OCI-LY1 (cell line): Measurements from ENCODE around the gene HDAC10.
A peak's percentile ranks its signal among the peaks of the same experiment; 100 is the strongest.

Experiments used
- H2AFZ ChIP-seq: fragments of 200-600 bp; sonication (generic), shearing (Covaris generic); 2 replicates; pipeline ENCODE4 v1.6.0; 2014; ENCODE audit warnings: antibody characterized with exemption, mild to moderate bottlenecking, low read length
- H3F3A ChIP-seq: fragments of 200-600 bp; sonication (generic), shearing (Covaris generic); 2 replicates; pipeline ENCODE4 v1.6.0; 2014; ENCODE audit warnings: mild to moderate bottlenecking, antibody characterized with exemption, low read length, moderate library complexity; ENCODE audit not compliant: insufficient read depth
- H3K27ac ChIP-seq: fragments of 200-600 bp; sonication (generic); 2 replicates; pipeline ENCODE4 v1.5.1; 2014; ENCODE audit warnings: low read length, mixed run types, mild to moderate bottlenecking, low read depth; ENCODE audit not compliant: poor library complexity, severe bottlenecking
- H3K27me3 ChIP-seq: fragments of 200-600 bp; sonication (generic); 2 replicates; pipeline ENCODE4 v1.6.0; 2014; ENCODE audit warnings: antibody characterized with exemption, mild to moderate bottlenecking, low read length, moderate library complexity; ENCODE audit not compliant: insufficient read depth
- H3K36me3 ChIP-seq: fragments of 200-600 bp; sonication (generic); 2 replicates; pipeline ENCODE4 v1.6.1; 2014; ENCODE audit warnings: mild to moderate bottlenecking, antibody characterized with exemption, low read length, moderate library complexity, mixed read lengths; ENCODE audit not compliant: insufficient read depth
- H3K4me1 ChIP-seq: fragments of 200-600 bp; sonication (generic); 2 replicates; pipeline ENCODE4 v1.5.1; 2014; ENCODE audit warnings: mild to moderate bottlenecking, low read length, moderate library complexity; ENCODE audit not compliant: insufficient read depth, severe bottlenecking
- H3K4me2 ChIP-seq: fragments of 200-600 bp; sonication (generic), shearing (Covaris generic); 2 replicates; pipeline ENCODE4 v1.6.1; 2014; ENCODE audit warnings: low read length
- H3K4me3 ChIP-seq: fragments of 200-600 bp; sonication (generic); 2 replicates; pipeline ENCODE4 v1.5.1; 2014; ENCODE audit warnings: low read length, low read depth, mild to moderate bottlenecking, mixed read lengths; ENCODE audit not compliant: poor library complexity, severe bottlenecking
- H3K79me2 ChIP-seq: fragments of 200-600 bp; shearing (Covaris generic); 2 replicates; pipeline ENCODE4 v1.6.1; 2016; ENCODE audit warnings: mixed run types, low read length, mixed read lengths; ENCODE audit not compliant: insufficient read depth
- H3K9ac ChIP-seq: fragments of 200-600 bp; sonication (generic), shearing (Covaris generic); 2 replicates; pipeline ENCODE4 v1.6.1; 2014; ENCODE audit warnings: mild to moderate bottlenecking, low read length, mixed read lengths
- H3K9me2 ChIP-seq: fragments of 200-600 bp; sonication (generic), shearing (Covaris generic); 2 replicates; pipeline ENCODE4 v1.6.1; 2014; ENCODE audit warnings: low read depth, mild to moderate bottlenecking, low read length, mixed read lengths
- H3K9me3 ChIP-seq: fragments of 200-600 bp; shearing (Covaris generic); 2 replicates; pipeline ENCODE4 v1.6.1; 2014; ENCODE audit warnings: low read length, mixed read lengths
- H4K20me1 ChIP-seq: fragments of 200-600 bp; sonication (generic), shearing (Covaris generic); 2 replicates; pipeline ENCODE4 v1.6.0; 2016; ENCODE audit warnings: mild to moderate bottlenecking, low read length; ENCODE audit not compliant: insufficient read depth
- EZH2 ChIP-seq: fragments of 200-600 bp; sonication (generic), shearing (Covaris generic); IDR thresholded peaks from 2 replicates; pipeline ENCODE4 v1.8.0; 2017; ENCODE audit warnings: borderline replicate concordance, mixed run types, mild to moderate bottlenecking, antibody characterized with exemption, low read length, moderate library complexity, mixed read lengths
- TF ChIP-seq, protein P1 (sequence below): fragments of 200-600 bp; sonication (generic), shearing (Covaris generic); IDR thresholded peaks from 2 replicates; pipeline ENCODE4 v1.5.1; 2017; ENCODE audit warnings: mild to moderate bottlenecking, antibody characterized with exemption, low read length, moderate library complexity, mixed read lengths

The HDAC10 gene

DNA sequence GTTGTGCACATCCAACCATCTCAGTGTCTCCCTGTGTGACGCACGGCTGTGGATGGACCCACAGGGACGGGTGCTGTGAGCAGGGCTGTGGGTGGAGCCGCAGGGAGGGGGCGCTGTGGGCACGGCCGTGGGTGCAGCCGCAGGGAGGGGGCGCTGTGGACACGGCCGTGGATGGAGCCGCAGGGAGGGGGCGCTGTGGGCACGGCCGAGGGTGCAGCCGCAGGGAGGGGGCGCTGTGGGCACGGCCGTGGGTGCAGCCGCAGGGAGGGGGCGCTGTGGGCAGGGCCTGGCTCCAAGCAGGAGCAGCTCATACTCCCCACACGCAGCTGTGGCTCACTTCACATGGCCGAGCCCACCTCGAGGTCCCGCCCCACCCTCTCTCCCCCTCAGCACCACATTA lies 25.1 kb upstream of the HDAC10 start:
- H2AFZ ChIP-seq = no peak overlapping the region
- no peak overlapping the region for H3K4me2 ChIP-seq

DNA sequence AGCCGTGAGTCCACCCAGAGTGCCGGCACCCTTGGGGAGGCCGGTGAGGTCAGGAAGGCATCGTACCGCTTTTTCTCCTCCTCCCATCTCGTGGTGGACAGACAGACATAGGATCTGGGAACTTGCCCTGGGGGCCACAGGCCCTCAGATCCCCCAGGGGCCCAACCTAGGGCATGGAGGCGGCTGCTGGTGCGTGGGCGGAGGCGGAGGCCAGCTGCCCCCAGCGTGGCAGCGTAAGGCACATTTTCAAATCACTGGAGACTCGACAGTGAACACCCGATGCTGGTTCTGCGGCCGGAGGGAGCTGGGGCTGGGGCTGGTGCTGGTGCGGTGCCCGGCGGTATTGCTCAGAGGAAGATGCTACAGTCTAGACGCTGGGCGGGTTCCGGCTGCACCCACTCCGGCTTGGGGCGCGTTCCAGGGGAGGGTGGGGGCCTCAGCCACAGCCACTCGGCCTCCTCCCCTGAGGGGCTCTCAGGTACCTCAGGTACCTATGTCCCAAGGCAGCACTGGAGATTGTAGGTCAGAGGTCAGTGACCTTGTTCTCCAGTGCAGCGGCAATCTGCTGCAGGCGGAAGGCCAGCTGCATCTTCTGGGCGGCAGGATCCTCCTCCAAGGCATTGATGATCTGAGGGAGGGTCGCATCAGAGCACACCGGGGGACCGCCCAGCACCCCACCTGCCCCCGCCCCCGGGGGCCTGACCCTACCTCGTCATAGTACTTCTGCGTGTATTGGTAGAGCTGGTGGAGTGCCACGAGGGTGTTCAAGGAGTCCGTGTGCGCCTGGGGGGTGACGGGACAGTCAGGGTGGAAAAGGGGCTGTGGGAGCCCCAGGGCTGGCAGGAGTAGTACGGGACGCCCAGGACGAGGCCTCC lies 24.4 kb upstream of the HDAC10 start:
- Histone ChIP-seq H3K4me3 (no peak overlapping the region), H3K4me2 (no peak overlapping the region), H3K79me2 (no peaks in the 10 kb centered on the region), H3K9me2 (no peaks in the 10 kb centered on the region), H3K27me3 (no peaks in the 10 kb centered on the region; the same call in 1 of the 2 replicates), H3K4me1 (peaks cover 13% of the 10 kb centered on the region), H3K9me3 (no peaks in the 10 kb centered on the region), H3K36me3 (no peaks in the 10 kb centered on the region), H3K27ac (no peak overlapping the region), H4K20me1 (no peaks in the 10 kb centered on the region), H3K9ac (no peak overlapping the region), H2AFZ (no peak overlapping the region), H3F3A (no peaks in the 10 kb centered on the region)
- TF ChIP-seq EZH2 = no peak
- TF ChIP-seq, protein P1, sequence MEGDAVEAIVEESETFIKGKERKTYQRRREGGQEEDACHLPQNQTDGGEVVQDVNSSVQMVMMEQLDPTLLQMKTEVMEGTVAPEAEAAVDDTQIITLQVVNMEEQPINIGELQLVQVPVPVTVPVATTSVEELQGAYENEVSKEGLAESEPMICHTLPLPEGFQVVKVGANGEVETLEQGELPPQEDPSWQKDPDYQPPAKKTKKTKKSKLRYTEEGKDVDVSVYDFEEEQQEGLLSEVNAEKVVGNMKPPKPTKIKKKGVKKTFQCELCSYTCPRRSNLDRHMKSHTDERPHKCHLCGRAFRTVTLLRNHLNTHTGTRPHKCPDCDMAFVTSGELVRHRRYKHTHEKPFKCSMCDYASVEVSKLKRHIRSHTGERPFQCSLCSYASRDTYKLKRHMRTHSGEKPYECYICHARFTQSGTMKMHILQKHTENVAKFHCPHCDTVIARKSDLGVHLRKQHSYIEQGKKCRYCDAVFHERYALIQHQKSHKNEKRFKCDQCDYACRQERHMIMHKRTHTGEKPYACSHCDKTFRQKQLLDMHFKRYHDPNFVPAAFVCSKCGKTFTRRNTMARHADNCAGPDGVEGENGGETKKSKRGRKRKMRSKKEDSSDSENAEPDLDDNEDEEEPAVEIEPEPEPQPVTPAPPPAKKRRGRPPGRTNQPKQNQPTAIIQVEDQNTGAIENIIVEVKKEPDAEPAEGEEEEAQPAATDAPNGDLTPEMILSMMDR = no peak

More for the DNA sequence above, 25.1 kb upstream of the HDAC10 start:
- Histone ChIP-seq H3K27ac (no peak overlapping the region), H3K36me3 (no peaks in the 10 kb centered on the region), H3K9me2 (no peaks in the 10 kb centered on the region), H3K4me3 (no peak overlapping the region), H3F3A (no peaks in the 10 kb centered on the region), H3K79me2 (no peaks in the 10 kb centered on the region), H3K27me3 (no peaks in the 10 kb centered on the region; the same call in 1 of the 2 replicates), H3K9me3 (no peaks in the 10 kb centered on the region), H3K4me1 (peaks cover 6% of the 10 kb centered on the region), H4K20me1 (no peaks in the 10 kb centered on the region), H3K9ac (no peak overlapping the region)
- TF ChIP-seq, protein P1 = peak; percentile 95
- no peak for TF ChIP-seq EZH2

DNA sequence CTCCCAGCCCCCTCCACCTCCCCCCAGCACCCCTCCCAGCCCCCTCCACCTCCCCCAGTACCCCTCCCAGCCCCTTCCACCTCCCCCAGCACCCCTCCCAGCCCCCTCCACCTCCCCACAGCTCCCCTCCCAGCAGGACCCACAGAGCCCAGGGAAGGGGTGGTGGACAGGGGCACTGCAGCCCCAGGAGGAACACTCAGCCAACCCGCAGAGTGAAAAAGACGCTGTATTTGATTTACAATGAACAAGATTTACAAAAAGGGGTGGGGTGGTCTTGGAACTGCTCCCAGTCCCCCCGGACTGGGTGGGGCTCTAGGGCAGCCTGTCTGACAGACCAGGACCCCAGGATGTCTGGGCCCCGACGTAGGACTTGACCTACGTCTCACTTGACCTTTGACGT lies 23.7 kb upstream of the HDAC10 start:
- H3K79me2 ChIP-seq = no peaks in the 10 kb centered on the region
- H3K4me1 ChIP-seq = peaks cover 15% of the 10 kb centered on the region
- no peaks in the 10 kb centered on the region for H3F3A ChIP-seq
- no peak overlapping the region for H3K27ac ChIP-seq
- no peak overlapping the region for H2AFZ ChIP-seq
- H3K27me3 ChIP-seq = no peaks in the 10 kb centered on the region; the same call in 1 of the 2 replicates
- H3K9me3 ChIP-seq = no peaks in the 10 kb centered on the region
- no peaks in the 10 kb centered on the region for H3K9me2 ChIP-seq
- H4K20me1 ChIP-seq = no peaks in the 10 kb centered on the region
- H3K4me3 ChIP-seq = no peak overlapping the region
- TF ChIP-seq, protein P1 = no peak
- no peak for TF ChIP-seq EZH2
- H3K36me3 ChIP-seq = no peaks in the 10 kb centered on the region
- H3K9ac ChIP-seq = no peak overlapping the region
- H3K4me2 ChIP-seq = no peak overlapping the region
